Stimulated activated CD4-positive, alpha-beta T cell treated with anti-CD3 and anti-CD28 coated beads, Interleukin-1b, Interleukin-23, amount 100 ng/mL, for 24 hours (primary cell): ENCODE measurements around the gene PRR4.

Experiments used
- DNase-seq, 4 experiments: peaks; one replicate each; pipeline ENCODE4 v3.0.0-alpha.2; 2020; ENCODE audit warnings: low read depth in 4 of 4, low spot score in 1 of 4

Gene PRR4

DNA sequence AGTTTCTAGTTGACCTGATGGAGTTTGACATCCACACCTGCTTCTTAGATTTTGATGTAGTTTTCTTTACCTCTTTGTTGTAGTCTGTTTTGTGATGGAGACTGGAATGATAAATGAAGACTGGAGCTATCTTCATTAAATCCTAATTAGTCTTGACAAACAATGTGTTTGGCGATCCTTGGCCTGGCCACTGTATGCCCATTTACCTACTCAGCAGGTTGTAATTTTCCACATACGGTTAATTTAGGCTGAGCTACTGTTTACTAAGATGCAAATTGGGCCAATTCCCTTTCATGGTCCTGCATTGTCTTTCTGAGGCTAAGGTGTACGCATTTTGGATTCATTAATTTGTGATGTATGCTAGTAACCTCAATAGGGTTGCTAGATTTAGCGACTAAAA is 46.7 kb downstream of the PRR4 start, which contains the start of gene TAS2R7:
Gene TAS2R7, minus strand, starts transcription at position 41 of the 400 bp plus-strand sequence. CDS start 57 bp downstream, outside the sequence.
- no peak for DNase-seq

- no peak for DNase-seq
These were observed 47.5 kb downstream of the PRR4 start for GRCh38 chr12:10801741-10802140.
